ENCODE measurements around the gene GPR161.

DNA sequence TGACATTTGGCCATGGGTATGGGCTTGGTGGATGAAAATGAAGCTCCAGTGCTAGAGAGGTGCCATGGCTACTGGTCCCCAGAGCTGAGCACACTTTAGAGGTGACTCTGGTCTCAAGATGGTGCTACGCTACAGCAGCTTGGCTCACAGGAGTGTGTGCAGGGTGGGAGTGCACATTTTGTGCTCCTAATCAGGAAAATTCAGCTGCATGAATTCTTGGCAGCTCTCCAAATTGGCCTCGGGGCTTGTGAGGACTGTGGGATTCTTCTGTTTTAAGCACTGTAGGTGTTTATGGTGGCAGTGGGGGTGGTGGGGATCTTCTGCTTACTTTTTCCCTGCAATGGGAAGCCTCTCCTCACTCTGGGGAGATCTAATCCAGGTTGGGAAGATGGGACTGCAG, 24.7 kb upstream of the GPR161 start:
- TF ChIP-seq EP300 (IDR thresholded peaks at IDR 0.05) (no peak), POLR2A (IDR thresholded peaks at IDR 0.05) (no peak)
- TF ChIP-seq, protein P1, sequence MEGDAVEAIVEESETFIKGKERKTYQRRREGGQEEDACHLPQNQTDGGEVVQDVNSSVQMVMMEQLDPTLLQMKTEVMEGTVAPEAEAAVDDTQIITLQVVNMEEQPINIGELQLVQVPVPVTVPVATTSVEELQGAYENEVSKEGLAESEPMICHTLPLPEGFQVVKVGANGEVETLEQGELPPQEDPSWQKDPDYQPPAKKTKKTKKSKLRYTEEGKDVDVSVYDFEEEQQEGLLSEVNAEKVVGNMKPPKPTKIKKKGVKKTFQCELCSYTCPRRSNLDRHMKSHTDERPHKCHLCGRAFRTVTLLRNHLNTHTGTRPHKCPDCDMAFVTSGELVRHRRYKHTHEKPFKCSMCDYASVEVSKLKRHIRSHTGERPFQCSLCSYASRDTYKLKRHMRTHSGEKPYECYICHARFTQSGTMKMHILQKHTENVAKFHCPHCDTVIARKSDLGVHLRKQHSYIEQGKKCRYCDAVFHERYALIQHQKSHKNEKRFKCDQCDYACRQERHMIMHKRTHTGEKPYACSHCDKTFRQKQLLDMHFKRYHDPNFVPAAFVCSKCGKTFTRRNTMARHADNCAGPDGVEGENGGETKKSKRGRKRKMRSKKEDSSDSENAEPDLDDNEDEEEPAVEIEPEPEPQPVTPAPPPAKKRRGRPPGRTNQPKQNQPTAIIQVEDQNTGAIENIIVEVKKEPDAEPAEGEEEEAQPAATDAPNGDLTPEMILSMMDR (IDR thresholded peaks at IDR 0.05) = no peak
